GM19452 (cell line): ENCODE data around the gene LRRC71.

ENCODE experiments used
- ATAC-seq: cut with Tn5 transposase; IDR thresholded peaks from one replicate; pipeline ENCODE4 v1.9.1; 2021; ENCODE audit not compliant: unreplicated experiment

The LRRC71 gene

GRCh38 chr1:156905176-156905575, 15.3 kb upstream of the LRRC71 start:
- no peak for ATAC-seq

- ATAC-seq: no peak
Measured at GRCh38 chr1:156905651-156906050, 14.8 kb upstream of the LRRC71 start.

- ATAC-seq: no peak
Measured at GRCh38 chr1:156906206-156906906, 14.1 kb upstream of the LRRC71 start.

DNA sequence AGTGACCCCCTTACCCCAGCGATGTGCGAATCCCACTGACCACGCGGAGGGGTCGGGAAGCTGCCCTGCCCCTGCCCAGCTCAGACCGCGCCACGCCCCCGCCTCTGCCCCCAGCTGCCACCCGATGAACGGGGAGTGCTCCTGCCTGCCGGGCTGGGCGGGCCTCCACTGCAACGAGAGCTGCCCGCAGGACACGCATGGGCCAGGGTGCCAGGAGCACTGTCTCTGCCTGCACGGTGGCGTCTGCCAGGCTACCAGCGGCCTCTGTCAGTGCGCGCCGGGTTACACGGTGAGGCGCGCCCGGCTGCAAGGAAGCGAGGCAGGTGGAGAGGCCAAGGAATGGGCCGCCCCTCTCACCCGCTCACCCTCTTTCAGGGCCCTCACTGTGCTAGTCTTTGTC, 11.9 kb upstream of the LRRC71 start:
- no peak for ATAC-seq

- no peak for ATAC-seq
Measured at GRCh38 chr1:156908955-156909354, 11.5 kb upstream of the LRRC71 start.

GRCh38 chr1:156909671-156910070, 10.8 kb upstream of the LRRC71 start:
- ATAC-seq: no peak

DNA sequence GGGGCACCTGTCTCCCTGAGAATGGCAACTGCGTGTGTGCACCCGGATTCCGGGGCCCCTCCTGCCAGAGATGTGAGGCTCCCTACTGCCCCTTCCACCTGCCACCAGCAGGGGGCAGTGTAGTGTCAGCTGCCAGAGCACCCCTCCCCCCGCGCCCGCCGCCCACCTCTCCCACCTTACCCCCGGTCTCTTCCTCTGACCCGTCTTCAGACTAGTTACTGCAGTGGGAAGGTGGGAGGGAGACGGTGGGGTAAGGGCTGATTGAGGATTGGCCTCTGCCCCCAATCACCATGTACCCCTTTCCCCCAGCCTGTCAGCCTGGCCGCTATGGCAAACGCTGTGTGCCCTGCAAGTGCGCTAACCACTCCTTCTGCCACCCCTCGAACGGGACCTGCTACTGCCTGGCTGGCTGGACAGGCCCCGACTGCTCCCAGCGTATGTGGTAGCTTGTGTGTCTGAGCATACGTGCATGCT, 10.1 kb upstream of the LRRC71 start:
- ATAC-seq: no peak

DNA sequence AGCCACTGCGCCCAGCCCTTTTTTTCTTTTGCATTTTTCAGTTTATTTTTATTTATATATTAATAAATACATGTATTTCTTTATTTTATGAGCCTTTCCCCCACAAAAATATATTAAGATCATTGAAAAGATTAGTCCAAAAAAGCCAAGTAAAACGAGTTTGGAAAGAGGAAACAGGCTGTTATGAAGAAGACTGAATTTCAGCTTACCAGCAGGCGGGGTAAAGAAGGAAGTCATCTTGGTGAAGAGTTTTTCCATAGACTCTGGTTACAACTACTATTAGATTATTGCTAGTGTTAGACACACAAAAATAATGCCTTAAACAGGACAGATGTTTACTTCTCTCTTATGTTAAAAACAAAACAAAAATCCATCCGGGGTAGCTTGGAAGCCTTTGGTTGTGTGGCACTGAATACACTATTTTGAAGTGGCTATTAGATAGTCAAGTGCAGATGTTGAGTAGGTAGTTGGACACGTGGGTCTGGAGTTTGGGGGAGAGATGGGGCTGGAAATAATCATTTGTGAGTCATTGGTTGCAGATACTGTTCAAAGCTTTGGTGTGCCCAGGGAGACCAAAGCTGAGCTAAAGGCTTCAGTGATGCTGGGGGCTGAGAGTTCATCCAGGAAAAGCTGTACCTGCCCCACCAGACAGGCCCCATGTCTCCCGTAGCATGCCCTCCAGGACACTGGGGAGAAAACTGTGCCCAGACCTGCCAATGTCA, 8.7 kb upstream of the LRRC71 start:
- no peak for ATAC-seq

DNA sequence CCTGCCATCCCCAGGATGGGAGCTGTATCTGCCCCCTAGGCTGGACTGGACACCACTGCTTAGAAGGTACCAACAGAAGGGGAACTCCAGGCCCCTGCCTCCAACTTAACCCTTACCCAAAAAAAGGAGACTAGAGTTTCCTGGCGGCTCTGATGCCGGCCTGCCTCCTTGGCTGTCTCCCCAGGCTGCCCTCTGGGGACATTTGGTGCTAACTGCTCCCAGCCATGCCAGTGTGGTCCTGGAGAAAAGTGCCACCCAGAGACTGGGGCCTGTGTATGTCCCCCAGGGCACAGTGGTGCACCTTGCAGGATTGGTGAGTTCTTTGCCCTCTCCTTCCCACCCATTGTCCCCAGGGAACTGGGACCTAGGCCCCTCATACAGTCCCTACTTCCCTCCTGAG, 8.1 kb upstream of the LRRC71 start:
- no peak for ATAC-seq

DNA sequence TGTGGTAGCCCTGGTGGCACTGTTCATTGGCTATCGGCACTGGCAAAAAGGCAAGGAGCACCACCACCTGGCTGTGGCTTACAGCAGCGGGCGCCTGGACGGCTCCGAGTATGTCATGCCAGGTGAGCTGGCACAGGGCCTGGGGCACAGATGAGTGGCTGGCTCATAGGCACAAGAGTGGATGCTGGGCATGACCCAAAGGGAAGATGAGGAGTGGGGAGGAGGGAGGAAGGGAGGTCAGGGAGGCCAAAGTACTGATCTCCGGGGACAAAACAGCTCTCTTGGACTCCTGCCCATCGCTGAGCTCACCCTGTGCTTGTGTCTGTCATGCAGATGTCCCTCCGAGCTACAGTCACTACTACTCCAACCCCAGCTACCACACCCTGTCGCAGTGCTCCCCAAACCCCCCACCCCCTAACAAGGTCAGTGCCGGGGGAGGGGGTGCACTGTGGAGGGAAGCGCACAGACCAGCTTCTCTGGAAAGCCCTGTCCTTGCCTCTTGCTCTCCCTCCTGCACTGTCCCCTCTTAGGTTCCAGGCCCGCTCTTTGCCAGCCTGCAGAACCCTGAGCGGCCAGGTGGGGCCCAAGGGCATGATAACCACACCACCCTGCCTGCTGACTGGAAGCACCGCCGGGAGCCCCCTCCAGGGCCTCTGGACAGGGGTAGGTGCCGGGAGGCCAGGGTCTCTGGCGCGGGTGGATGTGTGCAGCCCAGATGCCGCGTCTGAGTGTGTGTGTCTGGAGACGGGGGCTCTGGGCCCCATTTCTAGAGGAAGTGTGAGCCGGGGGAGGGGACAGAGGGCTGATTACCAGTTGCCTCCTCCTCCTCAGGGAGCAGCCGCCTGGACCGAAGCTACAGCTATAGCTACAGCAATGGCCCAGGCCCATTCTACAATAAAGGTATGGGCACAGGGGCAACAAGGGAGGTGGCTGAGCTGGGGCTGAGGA, 7.3 kb upstream of the LRRC71 start:
- ATAC-seq: no peak

DNA sequence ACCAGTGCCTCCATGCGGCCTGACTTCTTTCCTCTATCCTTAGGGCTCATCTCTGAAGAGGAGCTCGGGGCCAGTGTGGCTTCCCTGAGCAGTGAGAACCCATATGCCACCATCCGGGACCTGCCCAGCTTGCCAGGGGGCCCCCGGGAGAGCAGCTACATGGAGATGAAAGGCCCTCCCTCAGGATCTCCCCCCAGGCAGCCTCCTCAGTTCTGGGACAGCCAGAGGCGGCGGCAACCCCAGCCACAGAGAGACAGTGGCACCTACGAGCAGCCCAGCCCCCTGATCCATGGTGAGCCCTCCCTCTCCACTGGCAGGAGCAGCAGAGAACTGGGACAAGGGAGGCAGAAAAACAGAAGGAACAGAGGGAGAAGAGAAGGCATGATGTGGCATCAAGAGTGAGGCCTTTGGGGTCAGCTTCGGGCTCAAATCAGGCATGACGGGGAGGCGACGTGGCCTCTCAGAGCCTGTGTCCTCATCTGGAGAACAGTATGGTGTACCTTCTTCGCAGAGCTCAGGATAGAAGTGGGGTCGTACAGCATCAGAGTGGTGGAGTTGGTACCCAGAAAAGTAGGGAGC, 6.5 kb upstream of the LRRC71 start:
- ATAC-seq: no peak

DNA sequence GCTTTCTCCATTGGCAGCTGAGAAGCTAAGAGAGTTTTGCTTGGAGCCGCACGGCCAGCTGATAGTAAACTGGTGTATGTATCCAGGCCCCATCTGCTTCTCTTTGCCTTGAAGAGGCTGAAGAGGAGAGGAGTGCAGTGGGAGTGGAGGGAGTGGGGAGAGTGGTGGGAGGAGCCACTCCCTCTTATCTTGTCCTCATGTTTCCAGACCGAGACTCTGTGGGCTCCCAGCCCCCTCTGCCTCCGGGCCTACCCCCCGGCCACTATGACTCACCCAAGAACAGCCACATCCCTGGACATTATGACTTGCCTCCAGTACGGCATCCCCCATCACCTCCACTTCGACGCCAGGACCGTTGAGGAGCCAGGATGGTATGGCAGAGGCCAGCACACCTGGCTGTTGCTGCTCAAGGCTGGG, 6.0 kb upstream of the LRRC71 start:
- ATAC-seq: no peak

- ATAC-seq: no peak
Measured at GRCh38 chr1:156921053-156921529, 659 bp downstream of the LRRC71 start.

- ATAC-seq: no peak
Measured at GRCh38 chr1:156922986-156923669, 2.7 kb downstream of the LRRC71 start.

DNA sequence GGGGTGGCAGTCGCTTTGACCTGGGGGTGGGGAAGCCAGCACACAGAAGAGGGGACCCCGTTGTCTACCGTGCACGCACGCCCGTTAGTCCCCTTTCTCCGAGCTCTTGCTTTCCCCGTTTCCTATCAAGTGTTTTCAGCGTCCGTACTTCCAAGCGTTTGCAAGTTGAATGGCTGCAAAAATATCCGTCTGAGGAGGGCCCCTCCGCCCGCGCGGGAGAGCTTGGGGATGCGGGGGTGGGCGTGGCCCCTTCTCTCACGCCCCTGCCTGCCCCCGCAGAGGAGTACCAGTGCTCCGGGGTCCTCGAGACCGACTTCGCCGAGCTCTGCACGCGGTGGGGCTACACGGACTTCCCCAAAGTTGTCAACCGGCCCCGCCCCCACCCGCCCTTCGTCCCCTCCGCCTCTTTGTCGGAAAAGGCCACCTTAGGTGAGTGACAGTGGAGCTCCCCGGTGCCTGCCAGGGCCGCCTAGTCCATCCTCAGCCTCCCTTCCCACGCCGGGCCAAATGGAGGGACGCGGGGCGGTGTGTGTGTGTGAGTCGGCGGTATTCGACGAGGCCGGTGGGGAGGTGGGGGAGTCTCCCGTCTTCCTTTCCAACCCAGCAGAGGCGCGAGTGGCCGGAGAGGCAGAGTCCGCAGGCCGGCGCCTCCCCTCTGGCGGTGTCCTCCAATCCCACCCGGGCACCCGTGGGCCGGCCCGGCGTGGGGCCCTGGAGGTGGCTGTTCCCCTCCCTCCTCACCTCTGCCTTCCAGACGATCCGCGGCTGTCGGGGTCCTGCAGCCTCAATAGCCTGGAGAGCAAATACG, 3.4 kb downstream of the LRRC71 start:
- ATAC-seq: no peak

GRCh38 chr1:156924478-156925153, 4.2 kb downstream of the LRRC71 start:
- no peak for ATAC-seq

GRCh38 chr1:156925154-156926010, 5.0 kb downstream of the LRRC71 start:
- ATAC-seq: no peak

- ATAC-seq: no peak
Measured at GRCh38 chr1:156926175-156926574, 5.7 kb downstream of the LRRC71 start.
